ENCODE measurements around the gene SYNRG.
"Not testable (repeated sequence)": the region's sequence is repeated elsewhere in the genome, so short reads cannot be mapped to it uniquely, and the experiment has no call there.

SYNRG gene

DNA sequence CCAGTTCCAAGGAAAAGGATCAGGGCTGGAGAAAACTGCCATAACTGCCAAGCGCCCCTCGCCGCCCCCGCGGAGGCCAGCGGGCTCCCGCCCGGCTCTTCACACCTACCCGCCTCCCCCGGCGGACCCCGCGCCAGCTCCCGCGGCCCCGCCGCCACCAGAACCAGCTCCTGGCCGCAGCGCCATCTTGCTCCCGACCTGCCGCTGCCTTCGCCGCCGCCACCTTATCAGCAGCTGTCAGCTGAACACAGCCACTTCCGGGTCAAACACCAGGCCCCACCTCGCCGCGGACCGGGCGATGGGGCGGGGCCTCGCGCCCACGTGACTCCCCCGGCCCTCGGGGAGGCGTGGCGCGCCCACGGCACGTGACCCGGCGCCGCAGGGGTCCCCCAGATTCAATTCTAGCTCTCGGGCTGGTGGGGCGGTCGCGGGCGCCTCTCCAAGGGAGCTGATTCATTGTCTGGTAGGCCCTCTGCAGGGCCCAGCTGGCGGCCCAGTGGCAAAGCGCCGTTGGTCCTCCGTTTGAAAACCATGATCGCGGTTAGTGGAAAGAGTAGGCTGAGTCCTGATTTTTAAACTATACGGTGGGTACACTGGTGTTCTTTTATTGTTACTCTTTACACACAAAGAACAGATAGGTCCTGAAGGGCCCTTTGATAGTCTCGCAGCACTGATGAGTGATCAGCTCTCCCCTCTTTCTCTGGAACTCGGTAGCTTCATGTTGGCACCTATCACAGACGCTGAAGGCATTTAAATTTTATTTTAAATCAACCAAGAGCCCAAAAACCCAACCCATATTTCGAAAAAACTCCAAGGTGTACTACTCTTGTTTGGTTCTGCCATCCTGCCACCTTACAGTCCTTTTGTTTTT is at the start of gene SYNRG:
TSS of gene SYNRG (minus strand) at position 249 of the 871 bp plus-strand sequence. CDS start at position 186, 63 bp downstream.
- DNase-seq: peak; percentile 93 to 98

DNA sequence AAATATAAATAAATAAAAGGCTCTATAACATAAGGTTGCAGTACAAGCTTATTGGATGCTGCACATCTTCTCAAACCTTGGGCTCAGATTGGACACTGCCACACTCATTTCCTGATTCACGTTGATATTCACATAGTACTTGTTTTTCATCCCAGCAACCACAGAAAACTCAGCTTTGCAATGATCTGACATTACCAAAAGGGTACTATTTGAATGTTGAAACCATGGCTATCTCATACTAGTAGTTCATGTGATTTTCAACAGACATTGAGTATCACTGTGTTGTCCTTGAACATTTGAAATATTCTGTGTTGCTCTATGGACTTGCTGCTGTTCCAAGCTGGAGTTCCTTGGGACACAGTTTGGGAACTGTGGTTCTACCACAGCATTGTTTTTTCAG is 48.0 kb upstream of the SYNRG start:
- no peak for DNase-seq

DNA sequence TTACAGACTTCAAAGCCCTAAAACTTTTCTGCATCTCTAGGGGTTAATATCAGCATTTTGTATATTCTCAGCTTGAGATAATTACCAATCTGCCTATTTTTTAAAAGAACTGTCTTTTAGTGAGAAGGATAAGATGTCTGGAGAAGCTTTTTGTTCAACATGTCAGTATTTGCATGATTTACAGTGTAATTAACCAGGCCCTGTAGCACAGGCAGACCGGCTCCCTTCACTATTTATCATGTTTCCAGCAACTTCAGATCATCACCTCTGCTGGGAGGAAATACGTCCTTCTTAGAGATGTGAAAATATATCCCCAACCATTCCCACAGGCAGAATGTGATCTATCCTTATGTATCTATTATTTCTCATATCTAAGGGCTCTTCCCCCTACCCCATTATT is 42.6 kb upstream of the SYNRG start:
- no peak for DNase-seq

GRCh38 chr17:37650419-37651003 is 41.3 kb upstream of the SYNRG start:
- no peak for DNase-seq

DNA sequence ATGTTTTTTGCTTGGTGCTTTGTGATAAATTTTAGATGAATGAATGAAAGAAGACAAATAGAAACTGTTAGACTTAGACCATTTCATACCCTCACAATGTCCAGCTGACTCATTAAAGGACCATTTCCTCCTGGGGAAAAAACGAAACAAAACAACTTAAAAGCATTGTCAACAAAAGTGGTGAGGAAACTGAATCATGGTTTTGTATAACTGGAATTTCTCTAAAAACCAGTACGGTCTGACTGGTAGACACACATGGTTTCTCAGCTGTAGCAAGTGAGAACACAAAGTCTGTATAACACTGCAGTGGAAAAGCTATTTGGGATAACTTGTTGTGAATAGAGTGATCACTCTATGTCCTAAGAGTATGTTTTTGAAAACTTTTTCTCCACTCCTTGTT is 39.3 kb upstream of the SYNRG start:
- no peak for DNase-seq

GRCh38 chr17:37647856-37648255 is 38.6 kb upstream of the SYNRG start:
- no peak for DNase-seq

- no peak for DNase-seq
These were observed 34.7 kb upstream of the SYNRG start for GRCh38 chr17:37643869-37644268.

GRCh38 chr17:37643118-37643766 is 34.0 kb upstream of the SYNRG start, which contains the start of gene DDX52:
Gene DDX52, minus strand, starts transcription at chr17:37643446. Its CDS starts 26 bp downstream, at chr17:37643420.
- DNase-seq: peak; percentile 80 to 91

DNA sequence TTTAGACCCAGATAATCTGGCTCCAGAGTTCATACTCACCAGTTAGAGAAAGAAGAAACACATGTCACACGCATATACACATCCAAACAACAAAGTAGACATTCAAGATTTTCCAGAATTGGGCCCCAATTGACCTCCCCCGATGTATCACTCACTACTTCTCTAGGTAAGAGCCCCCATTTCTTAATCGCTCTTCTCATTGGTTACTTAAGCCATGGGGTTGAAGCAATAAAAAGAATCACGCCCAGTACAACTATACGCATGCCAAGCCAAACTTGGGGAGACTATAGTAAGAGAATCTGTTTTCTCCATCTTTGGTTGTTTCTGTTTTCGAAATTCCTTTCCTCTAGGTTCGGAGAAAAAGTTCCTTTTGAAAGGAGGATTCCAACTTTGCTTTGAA is 33.5 kb upstream of the SYNRG start:
- no peak for DNase-seq

- DNase-seq: no peak
These were observed 30.8 kb upstream of the SYNRG start for GRCh38 chr17:37640015-37640414.

DNA sequence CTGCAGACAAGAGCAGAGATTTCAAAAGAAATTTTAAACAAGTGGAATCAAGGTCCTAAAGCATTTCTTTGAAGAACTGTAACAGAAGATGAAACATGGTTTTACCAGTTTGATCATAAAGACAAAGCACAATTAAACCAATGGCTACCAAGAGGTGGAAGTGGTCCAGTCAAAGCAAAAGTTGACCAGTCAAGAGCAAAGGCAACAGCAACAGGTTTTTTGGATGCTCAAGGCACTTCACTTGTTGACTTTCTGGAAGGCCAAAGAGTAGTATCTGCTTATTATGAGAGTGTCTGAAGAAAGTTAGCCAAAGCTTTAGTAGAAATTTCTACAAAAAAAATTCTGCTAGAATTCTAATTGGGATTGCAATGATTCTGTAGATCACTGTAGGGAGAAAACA is 28.7 kb upstream of the SYNRG start:
- DNase-seq: no peak

- DNase-seq: not testable (repeated sequence)
These were observed 7.2 kb upstream of the SYNRG start for GRCh38 chr17:37616430-37616829.

GRCh38 chr17:37614823-37615222 is 5.6 kb upstream of the SYNRG start:
- DNase-seq: no peak

GRCh38 chr17:37614391-37614790 is 5.2 kb upstream of the SYNRG start:
- no peak for DNase-seq

DNA sequence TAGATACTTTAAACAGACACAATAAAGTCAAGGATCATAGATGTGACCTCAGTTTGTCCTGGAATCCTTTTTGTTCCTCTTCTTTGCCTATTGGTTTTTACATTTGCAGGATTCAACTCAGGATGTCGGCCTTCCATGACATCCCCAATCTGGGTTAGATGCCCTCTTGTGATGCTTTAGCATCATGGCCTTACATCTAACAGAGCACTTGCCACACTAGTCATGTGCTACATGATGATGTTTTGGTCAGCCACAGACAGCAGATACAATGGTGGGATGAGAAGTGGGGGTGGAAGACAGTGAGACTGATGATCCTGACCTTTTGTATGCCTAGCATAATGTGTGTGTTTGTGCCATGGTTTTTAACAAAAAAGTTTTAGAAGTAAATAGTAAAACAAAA is 1.8 kb upstream of the SYNRG start:
- DNase-seq: no peak

DNA sequence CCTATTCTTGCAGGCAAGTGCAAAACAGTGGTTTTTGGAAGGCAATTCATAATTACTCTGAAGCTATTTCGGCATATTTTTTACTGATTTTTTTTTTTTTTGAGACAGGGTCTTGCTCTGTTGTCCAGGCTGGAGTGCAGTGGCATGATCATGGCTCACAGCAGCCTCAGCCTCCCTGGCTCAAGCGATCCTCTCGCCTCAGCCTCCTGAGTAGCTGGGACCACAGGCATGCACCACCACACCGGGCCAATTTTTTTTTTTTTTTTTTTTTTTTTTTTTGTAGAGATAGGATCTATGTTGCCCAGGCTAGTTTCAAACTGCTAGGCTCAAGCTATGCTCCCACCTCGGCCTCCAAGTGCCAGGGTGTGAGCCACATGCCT is 813 bp upstream of the SYNRG start:
- DNase-seq: not testable (repeated sequence)

DNA sequence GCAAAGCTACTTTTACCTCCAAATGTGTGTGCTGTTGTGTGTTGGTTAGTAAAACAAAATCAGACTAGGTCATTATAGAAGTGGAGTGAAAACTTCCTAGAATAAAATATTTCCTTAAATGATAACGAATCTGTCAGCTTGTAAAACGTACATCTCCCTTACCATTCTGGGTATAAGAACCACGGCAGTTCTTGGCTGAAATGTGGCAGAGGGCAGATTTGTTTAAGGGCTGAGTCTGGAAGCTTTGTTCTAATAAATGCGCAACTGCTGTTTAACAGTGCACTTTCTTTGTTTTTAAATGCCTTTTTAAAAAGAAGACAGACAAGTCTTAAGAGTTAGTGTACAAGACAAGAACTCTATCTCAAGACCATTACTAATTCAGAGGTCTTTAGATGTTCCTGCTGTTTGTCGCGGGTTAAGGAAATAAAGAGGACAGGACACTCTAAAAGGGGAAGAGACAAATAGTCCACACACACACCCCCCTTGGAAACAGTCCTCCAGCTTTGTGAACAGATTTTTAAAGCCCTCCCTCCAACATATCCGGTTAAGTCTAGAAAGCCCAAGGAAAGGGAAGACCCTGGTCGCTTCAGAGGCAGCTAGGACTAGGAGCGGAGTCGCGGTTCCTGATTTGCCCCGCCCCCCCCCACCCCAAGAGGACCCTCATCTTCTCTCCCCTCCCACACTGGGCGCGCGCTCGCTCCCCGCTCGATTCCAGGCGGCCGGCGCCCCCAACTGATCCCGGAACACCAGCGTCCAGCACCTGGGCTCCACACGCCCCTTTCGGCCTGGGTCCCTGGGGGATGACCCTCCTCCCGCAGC is 658 bp downstream of the SYNRG start:
- DNase-seq: no peak

DNA sequence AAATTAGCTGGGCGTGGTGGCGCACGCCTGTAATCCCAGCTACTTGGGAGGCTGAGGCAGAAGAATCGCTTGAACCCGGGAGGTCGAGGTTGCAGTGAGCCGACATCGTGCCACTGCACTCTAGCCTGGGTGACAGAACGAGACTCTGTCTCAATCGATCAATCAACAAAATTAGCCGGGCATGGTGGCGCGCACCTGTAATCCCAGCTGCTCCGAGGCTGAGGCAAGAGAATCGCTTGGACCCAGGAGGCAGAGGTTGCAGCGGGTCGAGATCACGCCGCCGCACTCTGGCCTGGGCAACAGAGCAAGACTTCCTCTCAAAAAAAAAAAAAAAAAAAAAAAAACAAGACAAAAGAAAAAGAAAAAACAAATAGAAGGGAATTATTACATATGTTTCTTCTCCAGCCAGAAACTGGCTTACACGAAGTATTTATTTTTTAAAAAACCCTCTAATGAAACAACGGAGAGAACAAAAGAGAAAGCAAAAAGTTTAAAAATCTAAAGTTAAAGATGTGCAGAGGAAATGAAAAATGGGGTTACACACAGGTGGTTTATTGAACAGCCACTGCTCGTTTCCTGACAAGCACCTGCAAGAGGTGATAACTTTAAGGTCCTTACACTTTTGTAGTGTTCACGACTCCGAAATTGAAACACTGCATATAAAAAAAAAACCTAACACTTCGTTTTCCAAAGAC is 1.4 kb downstream of the SYNRG start:
- DNase-seq: no peak

- DNase-seq: no peak
These were observed 3.3 kb downstream of the SYNRG start for GRCh38 chr17:37605813-37606505.

GRCh38 chr17:37605081-37605480 is 4.1 kb downstream of the SYNRG start:
- no peak for DNase-seq

DNA sequence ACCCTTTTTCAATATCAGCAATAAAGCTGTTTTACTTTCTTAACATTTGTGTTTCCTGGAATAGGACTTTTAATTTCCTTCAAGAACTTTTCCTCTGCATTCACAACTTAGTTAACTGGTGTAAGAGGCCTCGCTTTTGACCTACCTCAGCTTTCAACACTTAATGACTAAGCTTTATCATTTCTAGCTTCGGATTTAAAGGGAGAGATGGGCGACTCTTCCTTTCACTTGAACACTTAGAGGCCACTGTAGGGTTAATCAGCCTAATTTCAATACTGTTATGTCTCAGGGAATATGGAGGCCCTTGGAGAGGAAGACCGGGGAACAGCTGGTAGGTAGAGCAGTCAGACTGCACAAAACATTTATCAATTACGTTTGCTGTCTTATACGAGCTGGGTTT is 4.7 kb downstream of the SYNRG start:
- no peak for DNase-seq

DNA sequence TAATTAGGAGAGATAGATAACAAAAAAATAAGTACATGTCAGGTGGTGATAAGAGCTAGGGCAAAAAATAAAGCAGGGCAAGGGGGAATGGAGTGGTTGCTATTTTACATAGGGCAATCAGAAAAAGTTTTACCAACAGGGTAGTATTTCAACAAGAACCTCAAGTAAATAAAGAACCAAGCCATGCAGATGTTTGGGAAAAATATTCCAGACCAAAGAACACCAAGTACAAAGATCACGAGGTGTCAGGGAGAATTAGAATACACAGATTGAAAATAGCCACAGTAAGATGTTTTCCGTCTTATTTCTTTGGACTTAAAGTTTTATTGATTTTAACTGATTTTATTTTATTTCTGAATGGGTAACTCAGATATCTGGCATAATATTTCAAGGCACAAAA is 11.1 kb downstream of the SYNRG start:
- no peak for DNase-seq

All from NCI-H446 (cell line).